ENCODE data around the gene CDC16.
"Not testable (repeated sequence)": the region's sequence is repeated elsewhere in the genome, so short reads cannot be mapped to it uniquely, and the experiment has no call there.

Gene CDC16

DNA sequence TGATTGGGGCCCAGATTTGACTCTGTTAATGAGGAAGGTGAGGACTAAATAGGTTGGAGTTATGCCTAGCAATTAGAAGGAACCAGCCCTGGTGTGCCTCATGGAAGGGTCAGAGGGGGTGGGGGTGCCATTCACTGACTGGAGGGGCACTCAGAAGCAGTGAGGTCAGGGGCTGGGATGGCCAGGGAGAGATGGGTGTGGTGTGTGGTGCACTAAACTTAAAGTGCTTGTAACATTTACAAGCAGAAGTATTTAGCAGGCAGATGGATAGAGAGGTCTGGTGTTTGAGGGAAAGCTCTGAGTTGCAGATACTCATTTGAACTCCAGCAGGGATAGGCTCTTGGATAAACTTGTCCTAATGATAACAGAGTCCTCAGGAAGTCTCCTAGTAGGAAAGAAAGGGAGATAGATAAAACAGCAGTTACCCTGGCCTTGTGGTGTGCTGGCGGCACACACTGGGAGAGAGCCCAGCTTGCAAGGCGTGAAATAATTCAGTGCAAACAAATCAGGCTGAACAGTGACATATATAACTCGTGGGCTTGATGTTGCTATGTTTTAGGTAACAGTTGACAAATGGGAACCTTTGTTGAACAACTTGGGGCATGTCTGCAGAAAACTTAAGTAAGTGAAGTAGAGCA lies 26.8 kb downstream of the CDC16 start:
- TF ChIP-seq, protein P1, sequence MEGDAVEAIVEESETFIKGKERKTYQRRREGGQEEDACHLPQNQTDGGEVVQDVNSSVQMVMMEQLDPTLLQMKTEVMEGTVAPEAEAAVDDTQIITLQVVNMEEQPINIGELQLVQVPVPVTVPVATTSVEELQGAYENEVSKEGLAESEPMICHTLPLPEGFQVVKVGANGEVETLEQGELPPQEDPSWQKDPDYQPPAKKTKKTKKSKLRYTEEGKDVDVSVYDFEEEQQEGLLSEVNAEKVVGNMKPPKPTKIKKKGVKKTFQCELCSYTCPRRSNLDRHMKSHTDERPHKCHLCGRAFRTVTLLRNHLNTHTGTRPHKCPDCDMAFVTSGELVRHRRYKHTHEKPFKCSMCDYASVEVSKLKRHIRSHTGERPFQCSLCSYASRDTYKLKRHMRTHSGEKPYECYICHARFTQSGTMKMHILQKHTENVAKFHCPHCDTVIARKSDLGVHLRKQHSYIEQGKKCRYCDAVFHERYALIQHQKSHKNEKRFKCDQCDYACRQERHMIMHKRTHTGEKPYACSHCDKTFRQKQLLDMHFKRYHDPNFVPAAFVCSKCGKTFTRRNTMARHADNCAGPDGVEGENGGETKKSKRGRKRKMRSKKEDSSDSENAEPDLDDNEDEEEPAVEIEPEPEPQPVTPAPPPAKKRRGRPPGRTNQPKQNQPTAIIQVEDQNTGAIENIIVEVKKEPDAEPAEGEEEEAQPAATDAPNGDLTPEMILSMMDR (IDR thresholded peaks at IDR 0.05; ENCODE audit: low read depth, low read length, missing control alignments) = no peak
- no peak for DNase-seq (ENCODE audit: low read depth)
- no peak overlapping the region for H3K4me3 ChIP-seq (ENCODE audit: low read depth, low read length)
- in situ Hi-C loops (cut with HindIII; ENCODE audit: low sequenced_read_pairs) = no loop called here

DNA sequence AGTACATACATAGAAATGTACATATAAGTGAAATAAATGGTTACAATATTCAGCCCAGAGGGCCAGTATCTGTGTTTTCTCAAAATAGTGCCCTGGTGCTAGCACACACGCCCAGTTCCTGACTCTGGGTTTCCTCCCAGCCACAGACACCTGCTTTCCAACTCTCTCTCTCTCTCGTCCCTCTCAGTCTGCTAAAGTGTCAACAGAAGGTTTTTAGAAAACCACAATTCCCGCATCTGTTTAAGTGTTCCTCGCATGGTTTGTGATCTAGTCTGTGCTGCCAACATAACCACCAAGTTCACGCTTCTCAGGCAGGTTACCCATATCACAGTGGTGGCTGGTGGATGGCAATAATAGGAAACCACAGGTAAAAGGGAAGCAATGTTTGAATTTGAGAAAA lies 28.9 kb downstream of the CDC16 start:
- H3K4me3 ChIP-seq (ENCODE audit: low read depth, low read length) = no peak overlapping the region
- in situ Hi-C loops (cut with HindIII; ENCODE audit: low sequenced_read_pairs) = no loop called here
- TF ChIP-seq, protein P1 (IDR thresholded peaks at IDR 0.05; ENCODE audit: low read depth, low read length, missing control alignments) = no peak
- DNase-seq (ENCODE audit: low read depth) = no peak

DNA sequence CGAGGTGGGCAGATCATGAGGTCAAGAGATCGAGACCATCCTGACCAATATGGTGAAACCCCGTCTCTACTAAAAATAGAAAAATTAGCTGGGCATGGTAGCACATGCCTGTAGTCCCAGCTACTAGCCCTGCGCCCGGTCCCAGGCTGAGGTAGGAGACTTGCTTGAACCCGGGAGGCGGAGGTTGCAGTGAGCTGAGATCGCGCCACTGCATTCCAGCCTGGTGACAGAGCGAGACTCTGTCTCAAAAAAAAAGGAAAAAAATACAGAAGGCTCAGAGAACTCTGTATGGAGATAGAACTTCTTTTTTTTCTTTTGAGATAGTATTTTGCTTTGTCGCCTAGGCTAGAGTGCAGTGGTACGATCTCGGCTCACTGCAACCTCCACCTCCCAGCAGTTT lies 29.6 kb downstream of the CDC16 start:
- H3K4me3 ChIP-seq (ENCODE audit: low read depth, low read length); DNase-seq (ENCODE audit: low read depth); in situ Hi-C loops (cut with HindIII; ENCODE audit: low sequenced_read_pairs): not testable (repeated sequence)

DNA sequence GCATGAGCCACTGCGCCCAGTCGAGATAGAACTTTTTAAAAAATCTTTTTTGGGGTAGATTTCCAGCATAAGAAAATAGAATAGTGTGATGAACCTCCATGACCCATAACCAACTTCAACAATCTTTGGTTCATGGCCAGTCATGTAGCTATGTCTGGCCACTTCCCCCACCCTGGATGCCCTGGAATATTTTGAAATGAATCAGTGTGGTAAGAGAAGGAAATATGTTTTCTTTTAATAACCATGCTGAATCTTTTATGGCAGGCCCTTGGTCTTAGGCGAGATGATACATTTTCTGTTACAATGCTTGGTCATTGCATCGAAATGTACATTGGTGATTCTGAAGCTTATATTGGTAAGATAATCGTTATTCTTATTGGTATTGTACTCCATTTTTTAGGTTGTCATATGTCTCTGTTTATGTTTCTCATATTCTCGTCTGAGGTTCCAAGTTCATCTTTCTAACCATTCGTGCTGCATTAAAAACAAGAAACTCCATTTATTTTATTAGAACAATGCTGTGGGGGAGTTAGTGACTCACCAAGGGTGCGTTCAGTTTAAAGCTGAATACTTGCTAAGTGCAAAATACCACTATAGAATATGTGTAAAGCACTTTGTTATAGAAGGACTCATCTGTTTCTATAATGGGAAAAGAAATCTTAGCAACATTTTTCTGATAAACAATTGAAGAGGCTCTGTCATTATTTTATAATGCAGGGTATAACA lies 30.4 kb downstream of the CDC16 start:
- DNase-seq (ENCODE audit: low read depth) = peak; percentile 31
- H3K4me3 ChIP-seq (ENCODE audit: low read depth, low read length) = no peak overlapping the region
- in situ Hi-C loops (cut with HindIII; ENCODE audit: low sequenced_read_pairs) = no loop called here
- TF ChIP-seq, protein P1 (IDR thresholded peaks at IDR 0.05; ENCODE audit: low read depth, low read length, missing control alignments) = no peak

DNA sequence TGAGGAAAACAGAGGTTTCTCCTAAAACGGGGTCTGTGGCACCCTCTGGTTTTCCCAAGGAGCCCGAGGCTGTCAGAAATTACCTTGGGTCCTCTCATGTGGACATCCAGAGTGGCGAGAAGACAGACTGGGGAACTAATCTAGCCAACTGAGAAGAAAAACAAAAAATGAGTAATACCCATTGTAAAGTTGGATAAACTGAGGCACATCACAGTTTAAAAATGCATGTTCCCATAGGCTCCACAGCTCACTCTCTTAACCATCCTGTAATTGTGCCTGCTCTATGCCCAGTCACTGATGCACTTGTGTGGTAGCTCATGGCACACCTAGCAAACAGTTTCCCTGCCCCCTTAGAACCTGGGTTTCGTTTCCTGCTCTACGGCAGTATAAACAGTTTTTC lies 31.5 kb downstream of the CDC16 start:
- no peak overlapping the region for H3K4me3 ChIP-seq (ENCODE audit: low read depth, low read length)
- TF ChIP-seq, protein P1 (IDR thresholded peaks at IDR 0.05; ENCODE audit: low read depth, low read length, missing control alignments) = no peak
- no peak for DNase-seq (ENCODE audit: low read depth)
- in situ Hi-C loops (cut with HindIII; ENCODE audit: low sequenced_read_pairs) = no loop called here

DNA sequence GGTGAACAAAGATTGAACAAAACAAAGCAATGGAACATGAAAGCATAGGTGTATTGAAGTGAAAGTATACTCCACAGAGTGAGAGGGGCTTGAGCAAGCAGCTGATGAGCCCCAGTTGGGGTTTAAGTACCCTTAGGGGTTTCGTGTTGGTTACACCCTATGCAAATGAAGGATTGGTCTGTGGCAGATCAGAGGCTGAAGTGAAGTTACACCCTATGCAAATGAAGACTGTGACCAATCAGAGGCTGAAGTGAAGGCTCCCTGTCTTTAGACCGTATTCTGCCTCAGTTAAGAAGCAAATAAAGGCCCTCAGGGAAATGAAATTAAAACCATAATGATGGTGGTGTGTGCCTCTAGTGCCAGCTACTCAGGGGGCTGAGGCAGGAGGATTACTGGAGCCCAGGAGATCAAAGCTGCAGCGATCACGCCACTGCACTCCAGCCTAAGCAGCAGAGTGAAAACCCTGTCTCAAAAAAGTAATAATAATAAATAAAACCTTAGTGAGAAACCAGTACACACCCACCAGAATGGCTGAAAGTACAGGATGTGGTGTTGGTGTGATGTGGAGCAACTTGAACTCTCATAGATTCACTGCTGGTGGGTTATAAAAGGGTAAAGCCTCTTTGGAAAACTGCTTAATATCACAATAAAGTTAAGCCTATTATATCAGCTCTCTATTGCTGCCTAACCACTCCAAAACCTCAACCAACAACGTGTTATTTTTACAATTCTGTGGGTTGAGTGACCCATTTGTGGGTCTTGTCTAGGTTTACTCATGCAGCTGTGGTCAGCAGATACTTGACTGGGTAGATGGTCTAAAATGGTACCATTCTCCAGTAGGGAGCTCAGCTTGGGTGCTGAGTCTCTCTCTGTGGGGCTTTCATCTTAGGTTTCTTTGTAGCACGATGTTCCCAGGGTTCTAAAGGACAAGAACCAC lies 33.9 kb downstream of the CDC16 start:
- TF ChIP-seq, protein P1 (IDR thresholded peaks at IDR 0.05; ENCODE audit: low read depth, low read length, missing control alignments) = no peak
- DNase-seq (ENCODE audit: low read depth) = no peak
- in situ Hi-C loops (cut with HindIII; ENCODE audit: low sequenced_read_pairs) = no loop called here
- no peak overlapping the region for H3K4me3 ChIP-seq (ENCODE audit: low read depth, low read length)

Measured in astrocyte of the cerebellum (primary cell).